ENCODE results near the gene TPRG1L. TPM values are rescaled to one million over a fixed set of nuclear protein-coding genes. Genes with fewer than 3 reads are reported as not detected.

The TPRG1L gene
- total RNA-seq, 1 experiment from 2014 or later: 24.0 TPM

- Histone ChIP-seq H2BK120ac (ENCODE audit: low read depth, low read length, poor library complexity, severe bottlenecking) (no peak overlapping the region), H3K9me3 (ENCODE audit: control insufficient read depth, low read depth, low read length) (peaks cover 6% of the 10 kb centered on the region), H3K23me2 (ENCODE audit: insufficient read length, low read depth, low read length, poor library complexity, severe bottlenecking) (no peaks in the 10 kb centered on the region), H3T11ph (ENCODE audit: low read length) (no peak overlapping the region), H3K79me2 (ENCODE audit: insufficient read depth, low read length) (no peaks in the 10 kb centered on the region), H3K79me1 (ENCODE audit: insufficient read depth, low read depth, low read length, poor library complexity, severe bottlenecking) (no peaks in the 10 kb centered on the region), H4K5ac (ENCODE audit: insufficient read length, low read depth, low read length) (no peak overlapping the region), H3K4ac (ENCODE audit: low read depth, low read length) (no peak overlapping the region), H2AK5ac (ENCODE audit: insufficient read length, low read length) (no peak overlapping the region), H4K20me1 (ENCODE audit: control insufficient read depth, insufficient read depth, insufficient read length) (no peaks in the 10 kb centered on the region), H2BK12ac (ENCODE audit: insufficient read length, low read depth, low read length) (no peak overlapping the region), H4K8ac (replicated peaks; ENCODE audit: insufficient read length, low read depth, low read length) (peak overlapping the region; percentile 2), H2AFZ (ENCODE audit: low read length) (no peak overlapping the region), H3K14ac (ENCODE audit: insufficient read depth, low read length) (no peak overlapping the region), H4K91ac (ENCODE audit: insufficient read length, low read depth, low read length) (no peak overlapping the region), H2BK15ac (ENCODE audit: low read depth, low read length) (no peak overlapping the region), H3K4me2 (ENCODE audit: insufficient read depth, insufficient read length, low read length) (no peak overlapping the region), H3K27ac (ENCODE audit: insufficient read length, low read depth, low read length) (no peak overlapping the region), H2BK20ac (ENCODE audit: low read depth, low read length, poor library complexity, severe bottlenecking) (no peak overlapping the region), H3K23ac (ENCODE audit: insufficient read length, low read depth, low read length) (no peak overlapping the region), H3K4me1 (ENCODE audit: insufficient read depth, low read length) (no peaks in the 10 kb centered on the region), H3K18ac (ENCODE audit: insufficient read length, low read depth, low read length) (no peak overlapping the region), H3K56ac (ENCODE audit: insufficient read length, low read depth, low read length) (no peak overlapping the region), H3K9ac (ENCODE audit: extremely low read depth, insufficient read length, low read length) (no peak overlapping the region), H2BK5ac (ENCODE audit: insufficient read length, low read length) (no peak overlapping the region), H3K27me3 (ENCODE audit: insufficient read depth, low read length) (no peaks in the 10 kb centered on the region)
- peaks cover 2 to 4% of the 10 kb centered on the region in 2 experiments; a peak in 2 of 5 replicates for H3K9me3 Mint-ChIP-seq
- no peak overlapping the region for H3K4me3 Mint-ChIP-seq
- no peaks in the 10 kb centered on the region; the same call in 1 of the 2 replicates for H3K27me3 Mint-ChIP-seq (ENCODE audit: low read depth)
- H3K36me3 Mint-ChIP-seq (ENCODE audit: insufficient read depth in 1 of 3, low read depth in 3 of 3): peaks cover 3 to 7% (median 5%) of the 10 kb centered on the region in 3 experiments; a peak in 4 of 7 replicates
- DNase-seq: no peak
- no peak overlapping the region for H3K27ac Mint-ChIP-seq
- peaks cover 0 to 22% of the 10 kb centered on the region in 2 experiments; a peak in 2 of 4 replicates for H3K4me1 Mint-ChIP-seq
- TF ChIP-seq CTCF (conservative IDR thresholded peaks at IDR 0.05): no peak
- no CpG with 5 or more reads among the region's 19 CpGs for WGBS (ENCODE audit: extremely low coverage, insufficient read length, low lambda C conversion rate)
Observed at GRCh38 chr1:3585940-3586568, 38.8 kb upstream of the TPRG1L start.

All from H9 (cell line).